Suprapubic skin (tissue), 4 donors: ENCODE measurements around the gene RBMS1.

ENCODE experiments used
- CTCF ChIP-seq, 2 donors: fragments of 200-600 bp in 1 of 2; fragments of 450-650 bp in 1 of 2; sonication (generic) in 1 of 2; IDR thresholded peaks; one replicate each; pipeline ENCODE4 v1.5.1; 2016 to 2019; ENCODE audit warnings: antibody characterized with exemption in 2 of 2, mild to moderate bottlenecking in 1 of 2, moderate library complexity in 1 of 2
- POLR2A ChIP-seq, 2 donors: fragments of 450-650 bp; IDR thresholded peaks; one replicate each; pipeline ENCODE4 v1.6.1; 2017; ENCODE audit warnings: antibody characterized with exemption in 2 of 2, mild to moderate bottlenecking in 2 of 2, moderate library complexity in 2 of 2
- POLR2AphosphoS5 ChIP-seq, 3 donors: sonication (generic); formaldehyde crosslinking; IDR thresholded peaks; one replicate each; pipeline ENCODE4 v1.6.1; 2017; ENCODE audit warnings: antibody characterized with exemption in 3 of 3

- TF ChIP-seq POLR2AphosphoS5 (IDR thresholded peaks at IDR 0.05) (no peak), CTCF (IDR thresholded peaks at IDR 0.05) (no peak), POLR2A (IDR thresholded peaks at IDR 0.05) (no peak)
These were observed 8.6 kb downstream of the RBMS1 start for GRCh38 chr2:160484859-160485520.
